ENCODE measurements around the gene SGMS1. TPM values are rescaled to one million over a fixed set of nuclear protein-coding genes. Genes with fewer than 3 reads are reported as not detected.
"Not testable (repeated sequence)": the region's sequence is repeated elsewhere in the genome, so short reads cannot be mapped to it uniquely, and the experiment has no call there.

Gene SGMS1
- total and polyA plus RNA-seq, 11 donors: 6.9 to 40.6 (median 19.6) TPM

DNA sequence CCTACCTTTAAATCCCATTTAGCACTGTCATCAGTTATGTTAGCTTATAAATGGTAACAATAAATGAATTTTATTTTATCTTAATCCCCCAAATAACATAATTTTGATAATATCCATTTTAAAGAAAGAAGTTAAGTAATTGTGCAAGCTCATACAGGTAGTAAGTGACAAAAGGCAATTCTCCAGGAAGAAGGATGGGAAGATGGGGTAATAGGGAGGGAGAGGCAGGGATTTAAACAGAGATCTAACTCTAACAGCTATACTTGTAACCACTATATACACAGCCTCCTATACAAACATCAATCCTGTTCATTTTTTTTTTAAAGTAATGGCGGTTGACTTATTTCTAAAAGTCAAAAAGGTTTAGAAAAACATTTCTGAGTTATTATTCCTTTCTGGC lies 119.4 kb downstream of the SGMS1 start:
- H3K4me3 ChIP-seq: no peak overlapping the region

DNA sequence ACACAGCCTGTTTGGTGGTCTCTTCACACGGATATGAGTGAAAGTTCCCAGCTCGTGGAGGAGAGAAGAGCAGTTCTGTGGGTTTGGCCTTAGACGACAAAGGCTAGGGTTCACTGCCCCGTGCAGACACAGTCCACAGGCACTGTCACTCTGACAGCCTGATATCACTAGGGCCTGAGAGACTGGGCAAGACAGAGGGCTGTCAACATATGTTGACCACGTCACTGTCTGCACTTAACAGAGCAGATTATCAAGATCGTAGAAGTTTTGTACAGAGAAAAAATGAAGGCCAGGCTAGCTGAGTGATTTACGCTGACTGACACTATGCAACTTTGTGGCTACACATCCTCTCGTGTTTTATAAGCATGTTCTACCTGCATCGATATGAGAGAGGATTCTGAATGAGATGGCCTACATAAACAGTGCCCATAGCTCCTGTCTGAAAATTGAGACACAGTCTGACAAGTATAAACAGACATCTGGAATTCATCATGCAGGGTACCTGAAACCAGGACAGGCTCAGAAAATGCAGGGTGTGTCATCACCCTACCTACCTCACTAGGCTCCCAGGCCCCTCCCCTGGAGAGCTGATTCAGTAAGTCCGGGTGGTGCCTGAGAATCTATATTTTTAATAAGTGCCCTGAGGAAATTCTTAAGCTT lies 120.0 kb downstream of the SGMS1 start:
- no peak for DNase-seq
- no peak overlapping the region for H3K4me3 ChIP-seq
- WGBS, 4 donors: 60 to 72% (median 69%) methylated on average over 10 of the region's 10 CpGs

More for the DNA sequence above, 119.4 kb downstream of the SGMS1 start:
- ATAC-seq: no peak
- no peak for DNase-seq
- no peak for TF ChIP-seq POLR2A (IDR thresholded peaks at IDR 0.05)
- TF ChIP-seq, protein P1, sequence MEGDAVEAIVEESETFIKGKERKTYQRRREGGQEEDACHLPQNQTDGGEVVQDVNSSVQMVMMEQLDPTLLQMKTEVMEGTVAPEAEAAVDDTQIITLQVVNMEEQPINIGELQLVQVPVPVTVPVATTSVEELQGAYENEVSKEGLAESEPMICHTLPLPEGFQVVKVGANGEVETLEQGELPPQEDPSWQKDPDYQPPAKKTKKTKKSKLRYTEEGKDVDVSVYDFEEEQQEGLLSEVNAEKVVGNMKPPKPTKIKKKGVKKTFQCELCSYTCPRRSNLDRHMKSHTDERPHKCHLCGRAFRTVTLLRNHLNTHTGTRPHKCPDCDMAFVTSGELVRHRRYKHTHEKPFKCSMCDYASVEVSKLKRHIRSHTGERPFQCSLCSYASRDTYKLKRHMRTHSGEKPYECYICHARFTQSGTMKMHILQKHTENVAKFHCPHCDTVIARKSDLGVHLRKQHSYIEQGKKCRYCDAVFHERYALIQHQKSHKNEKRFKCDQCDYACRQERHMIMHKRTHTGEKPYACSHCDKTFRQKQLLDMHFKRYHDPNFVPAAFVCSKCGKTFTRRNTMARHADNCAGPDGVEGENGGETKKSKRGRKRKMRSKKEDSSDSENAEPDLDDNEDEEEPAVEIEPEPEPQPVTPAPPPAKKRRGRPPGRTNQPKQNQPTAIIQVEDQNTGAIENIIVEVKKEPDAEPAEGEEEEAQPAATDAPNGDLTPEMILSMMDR (IDR thresholded peaks at IDR 0.05): no peak
- Histone ChIP-seq H3K27me3 (no peaks in the 10 kb centered on the region), H3K4me1 (peaks cover 0 to 48% (median 22%) of the 10 kb centered on the region in 12 donors), H3K36me3 (no peaks in the 10 kb centered on the region), H3K9me3 (no peaks in the 10 kb centered on the region), H3K27ac (no peak overlapping the region)
- 93 to 98% (median 94%) methylated on average over 1 of the region's 1 CpG for whole genome bisulfite sequencing, 4 donors
- intact Hi-C loops (cut with DNase I): no loop called here

DNA sequence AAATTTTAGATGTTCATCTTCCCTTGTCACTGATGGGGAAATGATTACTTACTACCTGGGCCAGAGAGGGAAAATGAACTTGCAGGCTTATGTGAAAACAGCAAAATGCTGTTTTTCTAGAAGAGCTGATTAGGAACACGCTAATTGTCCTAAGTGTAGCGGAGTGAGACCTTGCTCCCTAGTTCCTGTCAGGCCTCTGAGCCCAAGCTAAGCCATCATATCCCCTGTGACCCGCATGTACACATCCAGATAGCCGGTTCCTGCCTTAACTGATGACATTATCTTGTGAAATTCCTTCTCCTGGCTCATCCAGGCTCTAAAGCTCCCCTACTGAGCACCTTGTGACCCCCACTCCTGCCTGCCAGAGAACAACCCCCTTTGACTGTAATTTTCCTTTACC lies 120.6 kb downstream of the SGMS1 start:
- H3K27me3 ChIP-seq; DNase-seq; H3K9me3 ChIP-seq; ATAC-seq; H3K36me3 ChIP-seq; intact Hi-C loops (cut with DNase I); H3K4me3 ChIP-seq; H3K27ac ChIP-seq: not testable (repeated sequence)
- peaks cover 0 to 44% (median 24%) of the 10 kb centered on the region in 12 donors for H3K4me1 ChIP-seq
- 89 to 97% (median 92%) methylated on average over 4 of the region's 4 CpGs for WGBS, 4 donors

More for the DNA sequence above, 120.0 kb downstream of the SGMS1 start:
- intact Hi-C loops (cut with DNase I): no loop called here
- H3K36me3 ChIP-seq: no peaks in the 10 kb centered on the region
- TF ChIP-seq, protein P1 (IDR thresholded peaks at IDR 0.05): no peak
- TF ChIP-seq POLR2A (IDR thresholded peaks at IDR 0.05): no peak
- H3K4me1 ChIP-seq: peaks cover 0 to 46% (median 22%) of the 10 kb centered on the region in 12 donors
- H3K27ac ChIP-seq: no peak overlapping the region
- no peaks in the 10 kb centered on the region for H3K9me3 ChIP-seq
- ATAC-seq: peak in 3 of 4 donors; percentile 32 to 63 (median 47)
- H3K27me3 ChIP-seq: no peaks in the 10 kb centered on the region

DNA sequence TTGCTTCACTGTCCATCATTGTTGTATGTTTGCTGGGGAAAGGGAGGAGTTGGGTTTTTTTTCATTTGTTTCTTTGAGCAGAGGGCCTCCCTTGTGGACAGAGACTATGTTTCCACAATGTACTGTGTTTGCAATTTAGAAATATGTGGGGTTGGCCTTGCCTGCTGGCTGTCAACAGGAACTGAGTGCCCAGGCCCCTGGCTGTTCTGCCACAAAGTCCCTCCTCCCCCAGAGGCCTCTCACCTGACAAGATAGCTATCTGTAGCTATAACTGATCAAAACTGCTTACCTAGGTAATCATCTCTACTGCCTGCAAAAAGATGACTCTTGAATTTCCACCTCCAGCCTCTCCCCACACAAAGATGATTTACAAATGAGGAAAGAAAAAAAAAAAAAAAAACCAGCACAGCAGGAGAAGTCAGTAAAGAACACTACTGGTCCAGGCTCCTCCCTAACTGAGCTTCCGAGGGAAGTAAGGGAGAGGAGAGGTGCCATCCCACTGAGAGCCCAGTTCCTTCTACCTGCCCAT lies 121.8 kb downstream of the SGMS1 start:
- Histone ChIP-seq H3K4me1 (peaks cover 0 to 41% (median 25%) of the 10 kb centered on the region in 12 donors), H3K27me3 (no peaks in the 10 kb centered on the region), H3K36me3 (no peaks in the 10 kb centered on the region), H3K4me3 (no peak overlapping the region), H3K9me3 (no peaks in the 10 kb centered on the region), H3K27ac (peak overlapping the region in 1 of 12 donors; percentile 1)
- DNase-seq: no peak
- TF ChIP-seq, protein P1 (IDR thresholded peaks at IDR 0.05): no peak
- no peak for TF ChIP-seq POLR2A (IDR thresholded peaks at IDR 0.05)
- WGBS, 4 donors: 53 to 69% (median 60%) methylated on average over 1 of the region's 1 CpG
- intact Hi-C loops (cut with DNase I): no loop called here
- peak in 2 of 4 donors; percentile 25 to 32 for ATAC-seq

Data from heart left ventricle (tissue), 16 donors.